OCI-LY7 (cell line): ENCODE measurements around the gene TBX21. TPM values are rescaled to one million over a fixed set of nuclear protein-coding genes. Genes with fewer than 3 reads are reported as not detected.

Experiments used
- BruUV-seq: library from RNA; stranded (reverse); fragments of 400-500 nt; replicated peaks from 2 replicates; lab custom pipeline; 2021; lab: Mats Ljungman, UMichigan
- CTCF ChIA-PET: fragments of 300-600 bp; sonication (Branson Sonifier 250); formaldehyde crosslinking; loops from one replicate; lab custom pipeline; 2022; ENCODE audit warnings: antibody characterized with exemption; ENCODE audit not compliant: unreplicated experiment; lab: Charles Lee
- POLR2A ChIA-PET: fragments of 300-600 bp; sonication (Branson Sonifier 250); formaldehyde crosslinking; loops from one replicate; lab custom pipeline; 2022; ENCODE audit warnings: antibody characterized with exemption; lab: Charles Lee
- DNase-seq: peaks from one replicate; pipeline ENCODE4 v3.0.0-alpha.2; 2015; ENCODE audit warnings: low spot score
- H2AFZ ChIP-seq: fragments of 200-600 bp; sonication (generic), shearing (Covaris generic); 2 replicates; pipeline ENCODE4 v1.6.1; 2014; ENCODE audit warnings: mild to moderate bottlenecking, antibody characterized with exemption, low read length, moderate library complexity
- H3K27ac ChIP-seq: fragments of 200-600 bp; sonication (generic); 2 replicates; pipeline ENCODE4 v1.5.1; 2014; ENCODE audit warnings: mixed run types, low read depth, mild to moderate bottlenecking, moderate library complexity, low read length, inconsistent platforms; ENCODE audit not compliant: poor library complexity, severe bottlenecking
- H3K36me3 ChIP-seq: fragments of 200-600 bp; sonication (generic); 2 replicates; pipeline ENCODE4 v1.6.1; 2014; ENCODE audit warnings: mild to moderate bottlenecking, antibody characterized with exemption, low read length, moderate library complexity, mixed read lengths; ENCODE audit not compliant: insufficient read depth
- H3K4me1 ChIP-seq: fragments of 200-600 bp; sonication (generic); 2 replicates; pipeline ENCODE4 v1.5.1; 2014; ENCODE audit warnings: mild to moderate bottlenecking, low read length; ENCODE audit not compliant: insufficient read depth, poor library complexity, severe bottlenecking
- H3K4me2 ChIP-seq: fragments of 200-600 bp; sonication (generic); 2 replicates; pipeline ENCODE4 v1.6.1; 2014; ENCODE audit warnings: mild to moderate bottlenecking, low read length
- H3K4me3 ChIP-seq: fragments of 200-600 bp; sonication (generic); 2 replicates; pipeline ENCODE4 v1.5.1; 2014; ENCODE audit warnings: mild to moderate bottlenecking, low read depth, low read length; ENCODE audit not compliant: poor library complexity, severe bottlenecking
- H3K79me2 ChIP-seq: fragments of 200-600 bp; sonication (generic); 2 replicates; pipeline ENCODE4 v1.6.1; 2016; ENCODE audit warnings: low read depth, mild to moderate bottlenecking, low read length, moderate library complexity, mixed read lengths; ENCODE audit not compliant: insufficient read depth
- H3K9me2 ChIP-seq: fragments of 200-600 bp; sonication (generic); 2 replicates; pipeline ENCODE4 v1.6.1; 2016; ENCODE audit warnings: mild to moderate bottlenecking, low read length, mixed read lengths; ENCODE audit not compliant: insufficient read depth
- H3K9me3 ChIP-seq: fragments of 200-600 bp; sonication (generic); 2 replicates; pipeline ENCODE4 v1.6.1; 2014; ENCODE audit warnings: mild to moderate bottlenecking, mixed run types, low read length, mixed read lengths
- H4K20me1 ChIP-seq: fragments of 200-600 bp; sonication (generic); 2 replicates; pipeline ENCODE4 v1.6.1; 2014; ENCODE audit warnings: mild to moderate bottlenecking, antibody characterized with exemption, low read length, moderate library complexity, mixed read lengths; ENCODE audit not compliant: insufficient read depth
- EZH2phosphoT487 ChIP-seq: fragments of 200-600 bp; sonication (generic); IDR thresholded peaks from 2 replicates; pipeline ENCODE4 v1.6.1; 2018; ENCODE audit warnings: low read depth, borderline replicate concordance, mild to moderate bottlenecking, mixed run types, antibody characterized with exemption, low read length, moderate library complexity, mixed read lengths
- intact Hi-C: fragments of 100-400 bp; cut with micrococcal nuclease; formaldehyde crosslinking; loops from one replicate; pipeline ENCODE4 v1.10.0; 2022; ENCODE audit not compliant: unreplicated experiment
- total RNA-seq, 2 experiments: library from RNA; depleted of rRNA in 1 of 2; stranded (reverse); fragments of >200 nt in 1 of 2; shearing (Covaris generic) in 1 of 2; gene quantifications; 2 replicates each; pipeline ENCODE4 v1.2.3, GENCODE V29; 2014 to 2022
- TF ChIP-seq, protein P1 (sequence below): fragments of 200-600 bp; sonication (generic); conservative IDR thresholded peaks from 2 replicates; pipeline ENCODE4 v1.5.1; 2014; ENCODE audit warnings: mild to moderate bottlenecking, antibody characterized with exemption, low read length, moderate library complexity, mixed read lengths

TBX21 gene
- total RNA-seq, 2 experiments from 2014 or later = not detected

- Histone ChIP-seq H3K79me2 (no peaks in the 10 kb centered on the region), H3K4me1 (no peaks in the 10 kb centered on the region), H3K27ac (no peak overlapping the region), H3K4me2 (no peak overlapping the region), H3K9me3 (no peaks in the 10 kb centered on the region), H2AFZ (no peak overlapping the region), H4K20me1 (no peaks in the 10 kb centered on the region), H3K36me3 (no peaks in the 10 kb centered on the region), H3K9me2 (no peaks in the 10 kb centered on the region), H3K4me3 (no peak overlapping the region)
- intact Hi-C loops = loop anchor here (5.0 kb wide), 1 partner anchor 33 kb away; no protein-coding TSS in a partner anchor
- CTCF ChIA-PET = interaction anchor here (0.6 kb wide), 1 partner anchor 173 kb away, joined by 3 read pairs; no protein-coding TSS in a partner anchor
- POLR2A ChIA-PET = no interaction called here
- TF ChIP-seq, protein P1, sequence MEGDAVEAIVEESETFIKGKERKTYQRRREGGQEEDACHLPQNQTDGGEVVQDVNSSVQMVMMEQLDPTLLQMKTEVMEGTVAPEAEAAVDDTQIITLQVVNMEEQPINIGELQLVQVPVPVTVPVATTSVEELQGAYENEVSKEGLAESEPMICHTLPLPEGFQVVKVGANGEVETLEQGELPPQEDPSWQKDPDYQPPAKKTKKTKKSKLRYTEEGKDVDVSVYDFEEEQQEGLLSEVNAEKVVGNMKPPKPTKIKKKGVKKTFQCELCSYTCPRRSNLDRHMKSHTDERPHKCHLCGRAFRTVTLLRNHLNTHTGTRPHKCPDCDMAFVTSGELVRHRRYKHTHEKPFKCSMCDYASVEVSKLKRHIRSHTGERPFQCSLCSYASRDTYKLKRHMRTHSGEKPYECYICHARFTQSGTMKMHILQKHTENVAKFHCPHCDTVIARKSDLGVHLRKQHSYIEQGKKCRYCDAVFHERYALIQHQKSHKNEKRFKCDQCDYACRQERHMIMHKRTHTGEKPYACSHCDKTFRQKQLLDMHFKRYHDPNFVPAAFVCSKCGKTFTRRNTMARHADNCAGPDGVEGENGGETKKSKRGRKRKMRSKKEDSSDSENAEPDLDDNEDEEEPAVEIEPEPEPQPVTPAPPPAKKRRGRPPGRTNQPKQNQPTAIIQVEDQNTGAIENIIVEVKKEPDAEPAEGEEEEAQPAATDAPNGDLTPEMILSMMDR = no peak
- TF ChIP-seq EZH2phosphoT487 = no peak
- peak; percentile 39 for DNase-seq
- no TSS peak for BruUV-seq
Measured at GRCh38 chr17:47785538-47786123, 52.6 kb downstream of the TBX21 start.

DNA sequence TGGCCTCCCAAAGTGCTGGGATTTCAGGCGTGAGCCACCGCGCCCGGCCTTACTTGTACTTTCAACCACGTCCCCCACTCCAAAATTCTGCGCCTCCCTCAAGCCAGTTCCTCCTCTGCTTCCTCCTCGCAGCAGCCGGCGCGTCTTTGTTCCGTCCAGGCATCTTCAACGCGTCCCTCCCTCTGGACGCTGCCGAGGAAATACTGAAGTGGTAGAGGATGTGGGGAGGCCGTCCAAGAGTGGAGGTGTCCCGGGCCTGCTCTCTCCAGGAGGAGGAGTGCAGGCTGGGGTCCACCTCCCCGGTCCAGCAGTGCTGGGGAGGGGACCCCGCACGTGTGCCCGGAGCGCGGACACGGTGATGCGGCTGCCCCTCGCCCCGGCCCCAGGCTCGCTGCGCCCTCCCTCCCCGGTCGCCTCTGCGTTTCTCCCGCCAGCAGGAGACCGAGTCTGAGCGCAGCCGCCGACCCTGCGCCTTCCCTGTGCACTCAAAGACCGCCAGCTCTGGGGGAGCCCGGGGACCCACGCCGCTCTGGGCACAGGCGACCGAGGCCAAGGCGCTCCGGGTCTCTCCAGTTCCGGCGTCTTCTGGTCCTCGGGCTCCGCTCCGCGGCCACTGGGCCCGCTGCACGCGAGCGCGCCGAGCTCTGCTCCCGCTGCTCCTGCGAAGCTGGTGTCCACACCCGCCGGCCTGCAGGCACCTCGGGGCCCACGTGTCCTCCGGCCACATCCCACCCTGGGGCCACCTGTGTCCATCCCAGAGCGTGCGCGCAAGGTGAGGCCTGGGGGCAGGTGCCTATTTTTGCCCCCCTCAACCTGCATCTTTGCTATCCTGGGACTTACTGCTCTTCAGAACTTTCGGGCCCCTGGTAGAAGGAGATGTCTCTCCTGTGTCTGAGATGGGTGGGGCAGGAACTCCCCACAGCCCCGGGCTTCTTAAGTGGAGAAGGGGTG, 56.9 kb downstream of the TBX21 start:
- no peaks in the 10 kb centered on the region for H3K9me3 ChIP-seq
- no peak overlapping the region for H3K27ac ChIP-seq
- intact Hi-C loops = loop anchor here (5.0 kb wide), 1 partner anchor 38 kb away; no protein-coding TSS in a partner anchor
- CTCF ChIA-PET = no interaction called here
- no peaks in the 10 kb centered on the region for H3K9me2 ChIP-seq
- H4K20me1 ChIP-seq = no peaks in the 10 kb centered on the region
- H3K79me2 ChIP-seq = no peaks in the 10 kb centered on the region
- H3K4me1 ChIP-seq = no peaks in the 10 kb centered on the region
- no TSS peak for BruUV-seq
- POLR2A ChIA-PET = no interaction called here
- H3K36me3 ChIP-seq = no peaks in the 10 kb centered on the region
- DNase-seq = no peak
- H2AFZ ChIP-seq = no peak overlapping the region
- no peak for TF ChIP-seq EZH2phosphoT487
- TF ChIP-seq, protein P1 = no peak
- H3K4me3 ChIP-seq = no peak overlapping the region
- no peak overlapping the region for H3K4me2 ChIP-seq
